Stomach (tissue), 4 donors: ENCODE measurements around the gene CPT2.
"Not testable (repeated sequence)": the region's sequence is repeated elsewhere in the genome, so short reads cannot be mapped to it uniquely, and the experiment has no call there.

ENCODE experiments used
- EP300 ChIP-seq: sonication (generic); formaldehyde crosslinking; IDR thresholded peaks from one replicate; pipeline ENCODE4 v1.6.1; 2017; ENCODE audit warnings: antibody characterized with exemption
- POLR2AphosphoS5 ChIP-seq, 3 donors: sonication (generic); formaldehyde crosslinking; IDR thresholded peaks; one replicate each; pipeline ENCODE4 v1.6.1; 2016; ENCODE audit warnings: antibody characterized with exemption in 3 of 3
- TF ChIP-seq, protein P1 (sequence below), 7 experiments: fragments of 450-650 bp in 4 of 7; fragments of 200-600 bp in 3 of 7; sonication (generic) in 3 of 7; IDR thresholded peaks; one replicate each; pipeline ENCODE4 v1.5.1; 2016 to 2019; ENCODE audit warnings: antibody characterized with exemption in 7 of 7, control low read depth in 2 of 7, mild to moderate bottlenecking in 1 of 7

DNA sequence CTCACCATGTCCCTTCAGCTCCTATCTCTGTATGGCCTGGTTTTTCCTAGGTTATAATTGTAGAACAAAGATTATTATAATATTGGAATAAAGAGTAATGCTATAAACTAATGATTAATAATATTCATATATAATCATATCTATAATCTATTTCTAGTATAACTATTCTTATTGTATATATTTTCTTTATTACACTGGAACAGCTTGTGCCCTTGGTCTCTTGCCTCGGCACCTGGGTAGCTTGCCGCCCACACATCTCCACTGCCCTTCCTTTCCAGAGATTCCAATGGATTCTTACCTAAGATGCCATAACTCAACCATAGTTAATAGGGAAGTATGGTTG is 10.7 kb upstream of the CPT2 start:
- TF ChIP-seq, protein P1, sequence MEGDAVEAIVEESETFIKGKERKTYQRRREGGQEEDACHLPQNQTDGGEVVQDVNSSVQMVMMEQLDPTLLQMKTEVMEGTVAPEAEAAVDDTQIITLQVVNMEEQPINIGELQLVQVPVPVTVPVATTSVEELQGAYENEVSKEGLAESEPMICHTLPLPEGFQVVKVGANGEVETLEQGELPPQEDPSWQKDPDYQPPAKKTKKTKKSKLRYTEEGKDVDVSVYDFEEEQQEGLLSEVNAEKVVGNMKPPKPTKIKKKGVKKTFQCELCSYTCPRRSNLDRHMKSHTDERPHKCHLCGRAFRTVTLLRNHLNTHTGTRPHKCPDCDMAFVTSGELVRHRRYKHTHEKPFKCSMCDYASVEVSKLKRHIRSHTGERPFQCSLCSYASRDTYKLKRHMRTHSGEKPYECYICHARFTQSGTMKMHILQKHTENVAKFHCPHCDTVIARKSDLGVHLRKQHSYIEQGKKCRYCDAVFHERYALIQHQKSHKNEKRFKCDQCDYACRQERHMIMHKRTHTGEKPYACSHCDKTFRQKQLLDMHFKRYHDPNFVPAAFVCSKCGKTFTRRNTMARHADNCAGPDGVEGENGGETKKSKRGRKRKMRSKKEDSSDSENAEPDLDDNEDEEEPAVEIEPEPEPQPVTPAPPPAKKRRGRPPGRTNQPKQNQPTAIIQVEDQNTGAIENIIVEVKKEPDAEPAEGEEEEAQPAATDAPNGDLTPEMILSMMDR (IDR thresholded peaks at IDR 0.05), result not testable (repeated sequence)
- not testable (repeated sequence) for TF ChIP-seq POLR2AphosphoS5 (IDR thresholded peaks at IDR 0.05); EP300
